Measurements from ENCODE around the gene NALCN. TPM values are rescaled to one million over a fixed set of nuclear protein-coding genes. Genes with fewer than 3 reads are reported as not detected.

The NALCN gene
- total and polyA plus RNA-seq, 2 of the 8 experiments (the other 6 are each of a cell fraction or from before 2014, with no cell fraction given), result 0.26 to 0.54 TPM

GRCh38 chr13:101085551-101085950, 330.8 kb downstream of the NALCN start (continued):
- TF ChIP-seq CHD7 (IDR thresholded peaks at IDR 0.05; ENCODE audit: insufficient replicate concordance, low read length), result no peak
- no peak for TF ChIP-seq BCL11A (IDR thresholded peaks at IDR 0.05; ENCODE audit: low read depth in 2 of 2, low read length in 2 of 2)
- no peak for TF ChIP-seq CTBP2 (IDR thresholded peaks at IDR 0.05; ENCODE audit: borderline replicate concordance, insufficient read depth, insufficient read length, low read length)
- TF ChIP-seq RFX5 (IDR thresholded peaks at IDR 0.05; ENCODE audit: borderline replicate concordance, low read depth, low read length), result no peak

Data from H1 (cell line).